B cell (primary cell): ENCODE measurements around the gene FBXO42.

Experiments
- EZH2 ChIP-seq: IDR thresholded peaks from 2 replicates; pipeline ENCODE4 v1.6.1; 2012; ENCODE audit warnings: borderline replicate concordance, low read depth, mild to moderate bottlenecking, moderate library complexity, low read length; ENCODE audit not compliant: insufficient read depth, poor library complexity, severe bottlenecking
- TF ChIP-seq, protein P1 (sequence below): fragments of 200-600 bp; IDR thresholded peaks from one replicate; pipeline ENCODE4 v1.8.0; 2022; ENCODE audit warnings: antibody characterized with exemption, mild to moderate bottlenecking

DNA sequence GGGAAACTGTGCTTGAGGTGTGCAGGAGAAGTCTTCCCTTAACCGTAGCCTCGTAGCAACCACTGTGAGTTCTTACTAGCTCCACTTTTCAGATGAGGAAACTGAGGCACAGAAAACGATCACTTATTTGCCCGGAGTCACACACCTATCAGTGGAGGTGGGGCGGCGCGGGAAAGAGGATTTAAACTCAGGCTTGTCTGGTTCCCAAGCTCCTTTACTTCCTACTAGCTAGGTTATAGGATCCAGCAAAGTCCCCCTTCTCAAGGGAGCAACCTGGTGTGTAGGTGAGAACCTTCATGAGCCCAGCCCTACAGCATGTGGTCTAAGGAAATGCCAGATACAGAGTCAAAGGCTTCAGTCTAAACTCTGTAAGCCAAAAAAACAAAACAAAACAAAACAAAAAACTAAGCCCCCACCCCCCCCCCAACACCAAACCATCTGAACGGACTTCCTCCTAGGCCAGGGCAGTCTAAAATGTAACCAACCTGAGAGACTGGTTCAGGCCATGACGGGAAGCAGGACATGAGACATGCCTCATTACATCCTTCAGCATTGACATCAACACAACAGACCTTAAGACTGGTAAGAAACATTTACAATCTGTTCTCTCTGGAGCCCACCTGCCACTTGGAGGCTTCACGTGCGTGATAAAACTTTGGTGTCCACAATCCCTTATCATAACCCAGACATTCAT is 709 bp upstream of the FBXO42 start:
- TF ChIP-seq, protein P1, sequence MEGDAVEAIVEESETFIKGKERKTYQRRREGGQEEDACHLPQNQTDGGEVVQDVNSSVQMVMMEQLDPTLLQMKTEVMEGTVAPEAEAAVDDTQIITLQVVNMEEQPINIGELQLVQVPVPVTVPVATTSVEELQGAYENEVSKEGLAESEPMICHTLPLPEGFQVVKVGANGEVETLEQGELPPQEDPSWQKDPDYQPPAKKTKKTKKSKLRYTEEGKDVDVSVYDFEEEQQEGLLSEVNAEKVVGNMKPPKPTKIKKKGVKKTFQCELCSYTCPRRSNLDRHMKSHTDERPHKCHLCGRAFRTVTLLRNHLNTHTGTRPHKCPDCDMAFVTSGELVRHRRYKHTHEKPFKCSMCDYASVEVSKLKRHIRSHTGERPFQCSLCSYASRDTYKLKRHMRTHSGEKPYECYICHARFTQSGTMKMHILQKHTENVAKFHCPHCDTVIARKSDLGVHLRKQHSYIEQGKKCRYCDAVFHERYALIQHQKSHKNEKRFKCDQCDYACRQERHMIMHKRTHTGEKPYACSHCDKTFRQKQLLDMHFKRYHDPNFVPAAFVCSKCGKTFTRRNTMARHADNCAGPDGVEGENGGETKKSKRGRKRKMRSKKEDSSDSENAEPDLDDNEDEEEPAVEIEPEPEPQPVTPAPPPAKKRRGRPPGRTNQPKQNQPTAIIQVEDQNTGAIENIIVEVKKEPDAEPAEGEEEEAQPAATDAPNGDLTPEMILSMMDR, result no peak
- no peak for TF ChIP-seq EZH2
